G401 (cell line): ENCODE results near the gene FGF6. TPM values are rescaled to one million over a fixed set of nuclear protein-coding genes. Genes with fewer than 3 reads are reported as not detected.
"Not testable (repeated sequence)": the region's sequence is repeated elsewhere in the genome, so short reads cannot be mapped to it uniquely, and the experiment has no call there.

ENCODE experiments used
- DNase-seq: peaks from one replicate; pipeline ENCODE4 v3.0.0-alpha.2; 2015; ENCODE audit warnings: low spot score
- in situ Hi-C: cut with HindIII; loops from 2 replicates; pipeline ENCODE4 v1.10.0; 2016; ENCODE audit warnings: low sequenced_read_pairs, mixed read lengths
- total RNA-seq: library from RNA; depleted of rRNA; stranded (reverse); fragments of >200 nt; shearing (Covaris generic); gene quantifications from 2 replicates; pipeline ENCODE4 v1.2.3, GENCODE V29; 2014

The FGF6 gene
- total RNA-seq, 1 experiment from 2014 or later: not detected

GRCh38 chr12:4424422-4424821, 21.2 kb downstream of the FGF6 start:
- no peak for DNase-seq
- in situ Hi-C loops: no loop called here

DNA sequence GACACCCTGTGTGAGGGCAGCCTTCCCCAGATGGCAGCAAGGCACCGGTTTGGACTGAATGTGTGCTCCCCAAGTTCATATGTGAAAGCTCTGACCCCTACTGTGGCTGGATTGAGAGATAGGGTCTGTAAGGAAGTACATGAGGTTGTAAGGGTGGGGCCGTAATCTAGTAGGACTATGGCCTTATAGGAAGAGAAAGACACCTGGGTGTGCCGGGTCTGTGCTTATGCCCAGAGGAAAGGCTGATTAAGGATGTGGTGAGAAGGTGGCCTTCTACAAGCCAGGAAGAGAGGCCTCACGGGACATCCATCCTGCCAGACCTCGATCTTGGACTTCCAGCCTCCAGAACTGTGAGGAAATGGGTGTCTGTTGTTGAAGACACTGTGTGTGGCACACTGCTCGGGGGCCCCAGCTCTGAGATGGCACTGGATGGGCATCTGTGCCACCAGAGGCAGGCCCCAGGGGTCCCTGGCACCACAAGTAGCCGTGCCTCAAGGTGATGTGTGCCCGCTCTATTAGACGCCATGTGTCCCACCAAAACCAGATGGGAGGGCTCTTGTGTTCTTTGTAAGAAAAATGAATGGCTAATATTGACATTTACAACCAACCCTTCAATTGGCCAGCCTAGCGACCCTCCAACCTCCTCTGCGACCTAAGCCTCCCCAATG, 22.0 kb downstream of the FGF6 start:
- no peak for DNase-seq
- in situ Hi-C loops: no loop called here

- no peak for DNase-seq
- in situ Hi-C loops: no loop called here
Observed at GRCh38 chr12:4422985-4423384, 22.6 kb downstream of the FGF6 start.

DNA sequence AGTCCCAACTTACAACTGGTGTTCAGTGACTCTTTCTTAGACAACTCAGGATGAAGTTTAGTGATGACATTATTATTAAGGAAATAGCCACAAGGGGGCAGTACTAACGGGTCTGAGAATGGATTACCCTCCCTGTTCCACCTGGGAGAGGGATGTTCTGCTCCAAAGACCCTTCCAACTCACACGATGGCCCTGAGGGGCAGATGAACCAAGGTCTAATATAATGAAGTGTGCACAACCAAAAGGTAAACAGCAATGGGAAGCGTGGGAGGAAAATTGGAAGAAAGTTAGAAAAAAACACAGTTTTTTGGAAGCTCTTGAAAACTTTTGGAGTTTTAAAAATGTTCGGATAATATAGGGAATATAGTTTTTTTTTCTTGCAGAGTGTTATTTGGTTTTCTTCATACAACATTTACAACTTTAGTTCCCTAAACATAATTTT, 24.0 kb downstream of the FGF6 start:
- peak; percentile 28 for DNase-seq
- in situ Hi-C loops: no loop called here

DNA sequence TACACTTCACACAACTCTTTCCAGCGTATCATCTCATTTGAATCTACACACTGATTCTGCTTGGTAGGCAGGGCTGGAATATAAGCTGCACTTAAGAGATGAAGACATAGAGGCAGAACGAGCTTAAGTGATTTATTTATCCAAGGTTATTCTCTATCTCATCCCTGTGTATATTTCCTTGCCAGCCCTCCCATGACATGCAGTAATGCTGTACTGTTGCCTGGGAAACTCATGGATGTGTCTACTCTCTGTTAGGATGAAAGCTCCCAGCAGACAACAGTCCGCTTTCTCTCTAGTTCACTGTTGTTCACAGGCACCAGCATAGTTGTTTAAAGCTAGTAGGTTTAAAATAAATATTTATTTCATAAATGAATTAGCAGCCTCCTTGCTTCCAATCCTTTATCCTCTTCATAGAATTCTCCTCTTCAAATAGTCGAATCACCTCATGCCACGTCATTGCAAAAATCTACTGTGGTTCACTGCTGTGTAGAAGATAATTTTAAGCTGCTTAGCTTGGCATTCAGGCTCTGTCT, 25.4 kb downstream of the FGF6 start:
- DNase-seq: no peak
- in situ Hi-C loops: no loop called here

DNA sequence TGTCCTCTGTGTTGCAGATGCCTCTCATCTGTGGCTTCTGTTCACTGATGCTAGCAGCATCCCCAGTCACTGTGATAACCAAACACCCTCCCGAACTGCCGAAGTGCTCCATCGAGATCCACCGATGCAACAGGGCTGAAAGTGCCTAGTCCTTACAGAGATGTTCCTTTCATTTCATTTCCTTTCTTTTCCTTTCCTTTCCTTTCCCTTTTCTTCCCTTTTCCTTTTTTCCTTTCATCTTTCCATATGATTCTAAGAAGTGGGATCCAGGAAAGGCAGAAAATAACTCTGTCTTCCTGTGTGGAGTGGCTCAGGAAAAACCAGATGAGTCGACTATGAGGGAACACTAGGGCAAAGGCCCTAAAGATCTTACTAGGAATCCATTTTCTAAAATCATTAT, 26.7 kb downstream of the FGF6 start:
- no peak for DNase-seq
- in situ Hi-C loops: no loop called here

- in situ Hi-C loops: no loop called here
- no peak for DNase-seq
Observed at GRCh38 chr12:4417936-4418335, 27.7 kb downstream of the FGF6 start.

DNA sequence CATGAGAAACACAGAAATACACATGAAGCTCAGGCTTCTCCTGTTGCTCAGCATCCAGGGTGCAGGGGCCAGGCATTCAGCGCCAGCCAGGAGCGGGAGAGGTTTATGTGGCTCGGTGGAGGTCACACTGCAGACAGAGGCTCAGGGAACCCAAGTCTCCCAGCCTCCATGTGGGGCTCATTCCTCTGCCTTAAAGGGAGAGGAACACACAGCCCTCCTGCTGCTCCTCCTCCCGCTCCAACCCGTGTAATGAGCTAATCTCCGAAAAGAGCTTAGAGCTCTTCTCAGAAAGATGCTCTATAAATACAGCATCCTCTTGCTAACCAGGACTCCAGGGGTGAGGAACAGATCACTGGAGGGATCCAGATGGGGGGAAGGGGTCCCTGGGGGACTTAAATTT, 28.2 kb downstream of the FGF6 start:
- in situ Hi-C loops: no loop called here
- no peak for DNase-seq

DNA sequence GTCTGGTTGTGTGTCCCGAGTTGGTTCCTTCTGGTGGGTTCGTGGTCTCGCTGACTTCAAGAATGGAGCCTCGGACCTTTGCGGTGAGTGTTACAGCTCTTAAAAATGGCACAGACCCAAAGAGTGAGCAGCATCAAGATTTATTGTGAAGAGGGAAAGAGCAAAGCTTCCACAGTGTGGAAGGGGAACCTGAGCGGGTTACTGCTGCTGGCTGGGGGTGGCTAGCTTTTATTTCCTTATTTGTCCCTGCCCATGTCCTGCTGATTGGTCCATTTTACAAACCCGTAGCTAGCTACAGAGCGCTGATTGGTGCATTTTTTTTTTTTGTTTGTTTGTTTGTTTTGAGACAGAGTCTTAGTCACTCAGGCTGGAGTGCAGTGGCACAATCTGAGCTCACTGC, 29.3 kb downstream of the FGF6 start:
- DNase-seq: no peak
- in situ Hi-C loops: no loop called here

GRCh38 chr12:4412465-4412864, 33.1 kb downstream of the FGF6 start:
- in situ Hi-C loops: no loop called here
- no peak for DNase-seq

- in situ Hi-C loops: no loop called here
- no peak for DNase-seq
Observed at GRCh38 chr12:4412056-4412455, 33.6 kb downstream of the FGF6 start.

GRCh38 chr12:4407136-4407535, 38.5 kb downstream of the FGF6 start:
- in situ Hi-C loops: no loop called here
- DNase-seq: no peak

- DNase-seq, in situ Hi-C loops: not testable (repeated sequence)
Observed at GRCh38 chr12:4404877-4405637, 40.6 kb downstream of the FGF6 start.

- in situ Hi-C loops: no loop called here
- no peak for DNase-seq
Observed at GRCh38 chr12:4402996-4403395, 42.6 kb downstream of the FGF6 start.

GRCh38 chr12:4401117-4401516, 44.5 kb downstream of the FGF6 start:
- in situ Hi-C loops: no loop called here
- DNase-seq: no peak

DNA sequence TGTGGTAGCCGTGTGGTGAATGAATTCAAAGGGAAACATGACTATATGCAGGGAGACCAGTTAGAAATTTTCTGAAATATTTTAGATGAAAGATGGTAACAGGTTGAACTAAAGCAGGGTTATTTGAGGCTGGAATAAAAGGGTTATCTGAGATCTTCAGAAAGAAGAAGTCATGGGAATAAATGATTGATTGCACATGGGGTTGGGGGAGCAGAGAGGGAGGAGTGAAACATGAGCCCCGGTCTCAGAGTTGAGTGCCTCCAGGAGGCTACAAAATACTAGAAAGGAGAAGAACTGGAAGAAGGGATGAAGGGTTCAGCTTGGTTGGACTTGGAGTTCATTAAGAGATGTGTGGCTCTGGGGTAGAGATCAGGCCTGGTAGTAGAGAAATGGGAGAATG, 49.8 kb downstream of the FGF6 start:
- in situ Hi-C loops: no loop called here

GRCh38 chr12:4393211-4393610, 52.4 kb downstream of the FGF6 start:
- no peak for DNase-seq
- in situ Hi-C loops: no loop called here

More for the DNA sequence above, 49.8 kb downstream of the FGF6 start:
- no peak for DNase-seq

- in situ Hi-C loops: no loop called here
Observed at GRCh38 chr12:4392223-4392742, 53.3 kb downstream of the FGF6 start.

GRCh38 chr12:4388662-4389061, 57.0 kb downstream of the FGF6 start:
- in situ Hi-C loops: no loop called here
- no peak for DNase-seq

More at GRCh38 chr12:4392223-4392742, 53.3 kb downstream of the FGF6 start:
- DNase-seq: no peak

DNA sequence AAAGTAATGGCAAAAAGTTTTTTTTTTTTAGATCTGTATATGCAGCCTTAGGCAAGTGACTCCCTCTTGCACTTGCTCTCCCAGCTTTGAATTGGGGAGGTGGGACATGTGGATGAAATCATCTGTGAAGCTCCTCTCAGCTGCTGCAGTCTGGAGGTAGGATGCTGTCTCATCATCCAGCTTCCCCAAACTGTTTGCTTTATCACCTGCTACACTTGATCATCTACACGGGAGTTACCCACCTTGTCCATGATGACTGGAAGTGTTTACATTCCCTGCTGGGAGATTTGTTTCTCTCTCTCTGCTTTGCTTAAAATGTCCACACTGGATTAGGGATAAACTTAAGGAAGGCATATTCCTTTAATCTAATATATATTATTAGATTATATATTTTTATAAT, 57.6 kb downstream of the FGF6 start:
- in situ Hi-C loops: no loop called here

More for the DNA sequence above, 57.6 kb downstream of the FGF6 start:
- DNase-seq: no peak
